ENCODE measurements around the gene PLXNA4.

DNA sequence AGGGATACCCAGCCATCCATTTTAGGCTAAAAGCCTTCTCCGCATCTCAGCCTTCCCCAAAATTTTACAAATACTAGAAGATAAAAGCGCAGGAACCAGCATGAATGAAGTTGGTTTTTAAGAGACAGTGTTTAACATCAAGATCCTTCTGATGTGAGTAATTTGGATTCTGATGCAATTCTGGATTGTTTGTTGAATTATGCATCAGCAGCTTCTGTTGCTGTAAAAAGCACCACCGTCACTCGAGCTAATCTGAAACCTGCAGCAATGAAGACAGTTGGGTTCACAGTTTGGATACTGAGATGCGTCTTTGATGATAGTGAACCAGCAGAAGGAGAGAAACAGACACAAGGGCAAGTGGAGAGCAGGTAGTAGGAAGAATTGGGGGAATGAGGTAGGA, 179.2 kb downstream of the PLXNA4 start:
- TF ChIP-seq, protein P1, sequence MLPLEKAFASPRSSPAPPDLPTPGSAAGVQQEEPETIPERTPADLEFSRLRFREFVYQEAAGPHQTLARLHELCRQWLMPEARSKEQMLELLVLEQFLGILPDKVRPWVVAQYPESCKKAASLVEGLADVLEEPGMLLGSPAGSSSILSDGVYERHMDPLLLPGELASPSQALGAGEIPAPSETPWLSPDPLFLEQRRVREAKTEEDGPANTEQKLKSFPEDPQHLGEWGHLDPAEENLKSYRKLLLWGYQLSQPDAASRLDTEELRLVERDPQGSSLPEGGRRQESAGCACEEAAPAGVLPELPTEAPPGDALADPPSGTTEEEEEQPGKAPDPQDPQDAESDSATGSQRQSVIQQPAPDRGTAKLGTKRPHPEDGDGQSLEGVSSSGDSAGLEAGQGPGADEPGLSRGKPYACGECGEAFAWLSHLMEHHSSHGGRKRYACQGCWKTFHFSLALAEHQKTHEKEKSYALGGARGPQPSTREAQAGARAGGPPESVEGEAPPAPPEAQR (tag by site-specific recombination; IDR thresholded peaks at IDR 0.05) = no peak
- TF ChIP-seq, protein P2, sequence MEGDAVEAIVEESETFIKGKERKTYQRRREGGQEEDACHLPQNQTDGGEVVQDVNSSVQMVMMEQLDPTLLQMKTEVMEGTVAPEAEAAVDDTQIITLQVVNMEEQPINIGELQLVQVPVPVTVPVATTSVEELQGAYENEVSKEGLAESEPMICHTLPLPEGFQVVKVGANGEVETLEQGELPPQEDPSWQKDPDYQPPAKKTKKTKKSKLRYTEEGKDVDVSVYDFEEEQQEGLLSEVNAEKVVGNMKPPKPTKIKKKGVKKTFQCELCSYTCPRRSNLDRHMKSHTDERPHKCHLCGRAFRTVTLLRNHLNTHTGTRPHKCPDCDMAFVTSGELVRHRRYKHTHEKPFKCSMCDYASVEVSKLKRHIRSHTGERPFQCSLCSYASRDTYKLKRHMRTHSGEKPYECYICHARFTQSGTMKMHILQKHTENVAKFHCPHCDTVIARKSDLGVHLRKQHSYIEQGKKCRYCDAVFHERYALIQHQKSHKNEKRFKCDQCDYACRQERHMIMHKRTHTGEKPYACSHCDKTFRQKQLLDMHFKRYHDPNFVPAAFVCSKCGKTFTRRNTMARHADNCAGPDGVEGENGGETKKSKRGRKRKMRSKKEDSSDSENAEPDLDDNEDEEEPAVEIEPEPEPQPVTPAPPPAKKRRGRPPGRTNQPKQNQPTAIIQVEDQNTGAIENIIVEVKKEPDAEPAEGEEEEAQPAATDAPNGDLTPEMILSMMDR (tag by site-specific recombination; IDR thresholded peaks at IDR 0.05) = no peak
- TF ChIP-seq ZNF214 (tag by site-specific recombination; IDR thresholded peaks at IDR 0.05; ENCODE audit: borderline replicate concordance) (no peak), ZNF350 (tag by site-specific recombination; IDR thresholded peaks at IDR 0.05) (no peak), KLF9 (tag by site-specific recombination; IDR thresholded peaks at IDR 0.05; ENCODE audit: low read depth) (no peak), ZNF596 (tag by site-specific recombination; IDR thresholded peaks at IDR 0.05) (no peak), SP7 (tag by site-specific recombination; IDR thresholded peaks at IDR 0.05) (no peak), KLF10 (tag by site-specific recombination; IDR thresholded peaks at IDR 0.05) (no peak), ZFP37 (tag by site-specific recombination; IDR thresholded peaks at IDR 0.05) (no peak), ZIC2 (tag by site-specific recombination; IDR thresholded peaks at IDR 0.05) (no peak)
- TF ChIP-seq, protein P3, sequence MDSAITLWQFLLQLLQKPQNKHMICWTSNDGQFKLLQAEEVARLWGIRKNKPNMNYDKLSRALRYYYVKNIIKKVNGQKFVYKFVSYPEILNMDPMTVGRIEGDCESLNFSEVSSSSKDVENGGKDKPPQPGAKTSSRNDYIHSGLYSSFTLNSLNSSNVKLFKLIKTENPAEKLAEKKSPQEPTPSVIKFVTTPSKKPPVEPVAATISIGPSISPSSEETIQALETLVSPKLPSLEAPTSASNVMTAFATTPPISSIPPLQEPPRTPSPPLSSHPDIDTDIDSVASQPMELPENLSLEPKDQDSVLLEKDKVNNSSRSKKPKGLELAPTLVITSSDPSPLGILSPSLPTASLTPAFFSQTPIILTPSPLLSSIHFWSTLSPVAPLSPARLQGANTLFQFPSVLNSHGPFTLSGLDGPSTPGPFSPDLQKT (IDR thresholded peaks at IDR 0.05; ENCODE audit: borderline replicate concordance, low read depth, low read length) = no peak
- TF ChIP-seq, protein P4, sequence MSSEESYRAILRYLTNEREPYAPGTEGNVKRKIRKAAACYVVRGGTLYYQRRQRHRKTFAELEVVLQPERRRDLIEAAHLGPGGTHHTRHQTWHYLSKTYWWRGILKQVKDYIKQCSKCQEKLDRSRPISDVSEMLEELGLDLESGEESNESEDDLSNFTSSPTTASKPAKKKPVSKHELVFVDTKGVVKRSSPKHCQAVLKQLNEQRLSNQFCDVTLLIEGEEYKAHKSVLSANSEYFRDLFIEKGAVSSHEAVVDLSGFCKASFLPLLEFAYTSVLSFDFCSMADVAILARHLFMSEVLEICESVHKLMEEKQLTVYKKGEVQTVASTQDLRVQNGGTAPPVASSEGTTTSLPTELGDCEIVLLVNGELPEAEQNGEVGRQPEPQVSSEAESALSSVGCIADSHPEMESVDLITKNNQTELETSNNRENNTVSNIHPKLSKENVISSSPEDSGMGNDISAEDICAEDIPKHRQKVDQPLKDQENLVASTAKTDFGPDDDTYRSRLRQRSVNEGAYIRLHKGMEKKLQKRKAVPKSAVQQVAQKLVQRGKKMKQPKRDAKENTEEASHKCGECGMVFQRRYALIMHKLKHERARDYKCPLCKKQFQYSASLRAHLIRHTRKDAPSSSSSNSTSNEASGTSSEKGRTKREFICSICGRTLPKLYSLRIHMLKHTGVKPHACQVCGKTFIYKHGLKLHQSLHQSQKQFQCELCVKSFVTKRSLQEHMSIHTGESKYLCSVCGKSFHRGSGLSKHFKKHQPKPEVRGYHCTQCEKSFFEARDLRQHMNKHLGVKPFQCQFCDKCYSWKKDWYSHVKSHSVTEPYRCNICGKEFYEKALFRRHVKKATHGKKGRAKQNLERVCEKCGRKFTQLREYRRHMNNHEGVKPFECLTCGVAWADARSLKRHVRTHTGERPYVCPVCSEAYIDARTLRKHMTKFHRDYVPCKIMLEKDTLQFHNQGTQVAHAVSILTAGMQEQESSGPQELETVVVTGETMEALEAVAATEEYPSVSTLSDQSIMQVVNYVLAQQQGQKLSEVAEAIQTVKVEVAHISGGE (tag by site-specific recombination; conservative IDR thresholded peaks at IDR 0.05; ENCODE audit: low read depth) = no peak
- TF ChIP-seq, protein P5, sequence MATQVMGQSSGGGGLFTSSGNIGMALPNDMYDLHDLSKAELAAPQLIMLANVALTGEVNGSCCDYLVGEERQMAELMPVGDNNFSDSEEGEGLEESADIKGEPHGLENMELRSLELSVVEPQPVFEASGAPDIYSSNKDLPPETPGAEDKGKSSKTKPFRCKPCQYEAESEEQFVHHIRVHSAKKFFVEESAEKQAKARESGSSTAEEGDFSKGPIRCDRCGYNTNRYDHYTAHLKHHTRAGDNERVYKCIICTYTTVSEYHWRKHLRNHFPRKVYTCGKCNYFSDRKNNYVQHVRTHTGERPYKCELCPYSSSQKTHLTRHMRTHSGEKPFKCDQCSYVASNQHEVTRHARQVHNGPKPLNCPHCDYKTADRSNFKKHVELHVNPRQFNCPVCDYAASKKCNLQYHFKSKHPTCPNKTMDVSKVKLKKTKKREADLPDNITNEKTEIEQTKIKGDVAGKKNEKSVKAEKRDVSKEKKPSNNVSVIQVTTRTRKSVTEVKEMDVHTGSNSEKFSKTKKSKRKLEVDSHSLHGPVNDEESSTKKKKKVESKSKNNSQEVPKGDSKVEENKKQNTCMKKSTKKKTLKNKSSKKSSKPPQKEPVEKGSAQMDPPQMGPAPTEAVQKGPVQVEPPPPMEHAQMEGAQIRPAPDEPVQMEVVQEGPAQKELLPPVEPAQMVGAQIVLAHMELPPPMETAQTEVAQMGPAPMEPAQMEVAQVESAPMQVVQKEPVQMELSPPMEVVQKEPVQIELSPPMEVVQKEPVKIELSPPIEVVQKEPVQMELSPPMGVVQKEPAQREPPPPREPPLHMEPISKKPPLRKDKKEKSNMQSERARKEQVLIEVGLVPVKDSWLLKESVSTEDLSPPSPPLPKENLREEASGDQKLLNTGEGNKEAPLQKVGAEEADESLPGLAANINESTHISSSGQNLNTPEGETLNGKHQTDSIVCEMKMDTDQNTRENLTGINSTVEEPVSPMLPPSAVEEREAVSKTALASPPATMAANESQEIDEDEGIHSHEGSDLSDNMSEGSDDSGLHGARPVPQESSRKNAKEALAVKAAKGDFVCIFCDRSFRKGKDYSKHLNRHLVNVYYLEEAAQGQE (tag by site-specific recombination; IDR thresholded peaks at IDR 0.05) = no peak
- TF ChIP-seq, protein P6, sequence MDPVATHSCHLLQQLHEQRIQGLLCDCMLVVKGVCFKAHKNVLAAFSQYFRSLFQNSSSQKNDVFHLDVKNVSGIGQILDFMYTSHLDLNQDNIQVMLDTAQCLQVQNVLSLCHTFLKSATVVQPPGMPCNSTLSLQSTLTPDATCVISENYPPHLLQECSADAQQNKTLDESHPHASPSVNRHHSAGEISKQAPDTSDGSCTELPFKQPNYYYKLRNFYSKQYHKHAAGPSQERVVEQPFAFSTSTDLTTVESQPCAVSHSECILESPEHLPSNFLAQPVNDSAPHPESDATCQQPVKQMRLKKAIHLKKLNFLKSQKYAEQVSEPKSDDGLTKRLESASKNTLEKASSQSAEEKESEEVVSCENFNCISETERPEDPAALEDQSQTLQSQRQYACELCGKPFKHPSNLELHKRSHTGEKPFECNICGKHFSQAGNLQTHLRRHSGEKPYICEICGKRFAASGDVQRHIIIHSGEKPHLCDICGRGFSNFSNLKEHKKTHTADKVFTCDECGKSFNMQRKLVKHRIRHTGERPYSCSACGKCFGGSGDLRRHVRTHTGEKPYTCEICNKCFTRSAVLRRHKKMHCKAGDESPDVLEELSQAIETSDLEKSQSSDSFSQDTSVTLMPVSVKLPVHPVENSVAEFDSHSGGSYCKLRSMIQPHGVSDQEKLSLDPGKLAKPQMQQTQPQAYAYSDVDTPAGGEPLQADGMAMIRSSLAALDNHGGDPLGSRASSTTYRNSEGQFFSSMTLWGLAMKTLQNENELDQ (tag by site-specific recombination; IDR thresholded peaks at IDR 0.05; ENCODE audit: low read depth) = no peak

Measured in HEK293 (cell line).